Measurements from ENCODE around the gene KLHL11. TPM values are rescaled to one million over a fixed set of nuclear protein-coding genes. Genes with fewer than 3 reads are reported as not detected.

Gene KLHL11
- total RNA-seq, 1 donor from 2014 or later: 13.8 TPM

DNA sequence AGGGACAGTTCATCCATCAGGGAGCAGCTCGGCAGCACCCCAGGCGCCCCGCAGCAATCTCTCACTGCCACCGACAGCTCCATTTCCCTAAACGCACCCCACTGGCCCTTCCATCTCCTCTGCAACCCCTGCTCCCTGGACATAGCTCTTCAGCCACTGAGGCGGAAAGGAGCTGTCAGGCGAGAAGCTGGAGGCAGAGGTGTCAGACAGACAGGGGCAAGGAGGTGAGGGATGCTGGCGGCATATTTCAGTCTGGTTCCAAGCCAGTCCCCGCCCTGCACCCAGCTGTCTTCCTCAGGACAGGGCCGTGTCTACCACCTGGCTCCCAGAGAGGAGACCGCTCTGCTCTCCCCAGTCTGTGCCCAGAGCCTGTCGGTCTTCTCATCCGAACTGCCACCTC lies 43.9 kb upstream of the KLHL11 start:
- TF ChIP-seq, protein P1, sequence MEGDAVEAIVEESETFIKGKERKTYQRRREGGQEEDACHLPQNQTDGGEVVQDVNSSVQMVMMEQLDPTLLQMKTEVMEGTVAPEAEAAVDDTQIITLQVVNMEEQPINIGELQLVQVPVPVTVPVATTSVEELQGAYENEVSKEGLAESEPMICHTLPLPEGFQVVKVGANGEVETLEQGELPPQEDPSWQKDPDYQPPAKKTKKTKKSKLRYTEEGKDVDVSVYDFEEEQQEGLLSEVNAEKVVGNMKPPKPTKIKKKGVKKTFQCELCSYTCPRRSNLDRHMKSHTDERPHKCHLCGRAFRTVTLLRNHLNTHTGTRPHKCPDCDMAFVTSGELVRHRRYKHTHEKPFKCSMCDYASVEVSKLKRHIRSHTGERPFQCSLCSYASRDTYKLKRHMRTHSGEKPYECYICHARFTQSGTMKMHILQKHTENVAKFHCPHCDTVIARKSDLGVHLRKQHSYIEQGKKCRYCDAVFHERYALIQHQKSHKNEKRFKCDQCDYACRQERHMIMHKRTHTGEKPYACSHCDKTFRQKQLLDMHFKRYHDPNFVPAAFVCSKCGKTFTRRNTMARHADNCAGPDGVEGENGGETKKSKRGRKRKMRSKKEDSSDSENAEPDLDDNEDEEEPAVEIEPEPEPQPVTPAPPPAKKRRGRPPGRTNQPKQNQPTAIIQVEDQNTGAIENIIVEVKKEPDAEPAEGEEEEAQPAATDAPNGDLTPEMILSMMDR (conservative IDR thresholded peaks at IDR 0.05; ENCODE audit: low read depth, low read length): no peak
- DNase-seq (ENCODE audit: low read depth): no peak
- no peak overlapping the region for H3K4me3 ChIP-seq (ENCODE audit: low read depth, low read length)

DNA sequence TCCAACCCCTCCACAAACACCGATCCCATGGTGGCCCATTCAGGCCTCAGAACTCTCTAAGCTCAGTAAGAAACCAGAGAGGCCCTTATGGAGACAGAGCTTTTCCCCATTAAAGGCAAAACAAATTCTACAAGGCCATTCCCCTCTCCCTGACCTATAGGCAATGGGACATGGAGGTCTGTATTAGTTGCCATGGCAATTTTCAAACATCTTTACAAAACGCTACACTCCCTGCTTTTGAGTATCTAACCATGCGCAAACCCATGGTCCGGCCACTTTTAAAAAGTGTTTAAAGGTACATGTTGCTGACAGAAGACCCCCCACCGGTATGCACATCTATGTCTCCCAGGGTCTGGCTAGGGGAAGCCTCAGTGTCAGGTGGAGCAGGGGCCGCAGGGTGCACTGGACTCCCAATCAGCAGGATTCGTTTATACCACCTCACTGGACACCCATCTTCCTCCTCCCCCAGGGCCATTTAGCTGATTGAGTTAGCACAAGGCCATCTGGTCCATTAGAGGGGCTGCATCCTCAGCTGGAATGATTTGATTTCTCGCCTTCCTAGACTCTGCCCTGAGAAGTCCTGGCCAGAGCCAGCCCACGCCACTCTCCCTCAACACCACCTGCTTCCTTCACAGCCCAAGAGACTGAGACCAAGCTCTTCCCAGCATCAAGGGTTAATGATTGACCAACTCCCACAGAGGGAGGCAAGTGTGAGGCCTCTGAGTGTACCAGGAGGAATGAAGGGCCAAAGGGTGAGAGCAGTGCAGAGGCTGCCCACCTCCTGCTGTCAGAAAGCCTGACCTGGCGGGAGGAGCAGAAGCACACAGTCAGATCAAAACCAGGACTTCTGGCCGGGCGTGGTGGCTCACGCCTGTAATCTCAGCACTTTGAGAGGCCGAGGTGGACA lies 42.7 kb upstream of the KLHL11 start:
- H3K4me3 ChIP-seq (ENCODE audit: low read depth, low read length): no peak overlapping the region
- TF ChIP-seq, protein P1 (conservative IDR thresholded peaks at IDR 0.05; ENCODE audit: low read depth, low read length): no peak
- peak; percentile 96 for DNase-seq (ENCODE audit: low read depth)

DNA sequence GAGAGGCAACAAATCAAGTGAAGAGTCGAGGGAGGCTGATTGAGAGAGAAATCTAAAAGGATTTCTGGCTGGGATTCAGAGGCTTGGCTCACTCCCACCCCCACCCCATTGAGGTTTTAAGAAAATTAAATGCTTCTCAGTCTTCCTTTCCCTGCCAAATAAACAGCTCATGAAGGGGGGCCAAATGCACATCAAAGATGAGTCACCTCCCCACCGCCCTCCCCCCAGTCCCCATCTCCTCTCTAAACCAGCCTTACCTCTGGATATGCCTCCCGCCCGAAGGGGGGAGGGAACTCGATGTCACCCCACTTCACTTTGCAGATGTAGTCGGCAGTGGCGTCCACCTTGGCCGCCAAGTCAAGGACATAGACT lies 41.9 kb upstream of the KLHL11 start:
- TF ChIP-seq, protein P1 (conservative IDR thresholded peaks at IDR 0.05; ENCODE audit: low read depth, low read length): no peak
- no peak overlapping the region for H3K4me3 ChIP-seq (ENCODE audit: low read depth, low read length)
- DNase-seq (ENCODE audit: low read depth): no peak

DNA sequence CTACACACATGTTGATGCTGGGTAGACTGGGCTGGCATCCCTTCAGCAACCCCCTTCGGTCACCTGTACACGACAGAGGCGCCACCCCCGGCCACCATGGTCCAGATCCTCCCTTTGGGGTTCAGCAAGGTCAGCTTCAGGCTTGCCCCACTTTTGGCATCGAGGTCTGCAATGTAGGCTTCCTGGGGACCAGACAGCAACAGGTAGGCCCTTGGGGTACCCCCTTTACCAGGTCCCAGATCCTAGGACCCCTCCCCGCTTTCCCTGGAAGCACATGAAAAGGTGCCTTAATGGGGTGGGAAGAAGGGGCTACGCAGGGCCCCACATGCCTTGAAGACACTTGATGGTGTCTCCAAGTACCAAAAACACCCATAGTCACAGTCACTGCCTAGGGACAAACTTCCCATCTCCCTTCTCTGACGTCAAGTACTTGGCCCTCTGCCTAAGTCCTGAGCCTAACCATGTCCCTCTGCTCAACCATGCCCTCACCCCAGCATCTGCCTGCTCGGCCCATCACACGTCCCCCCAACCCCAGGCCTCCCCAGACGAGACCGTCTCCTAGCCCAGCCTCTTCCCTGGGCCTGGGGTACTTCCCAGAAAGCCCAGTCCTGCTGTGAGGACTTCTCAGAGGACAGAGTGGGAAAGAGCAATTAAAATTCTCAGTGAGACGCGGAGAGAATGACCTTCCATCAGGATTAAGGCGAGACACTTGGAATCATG lies 41.4 kb upstream of the KLHL11 start:
- DNase-seq (ENCODE audit: low read depth): no peak
- TF ChIP-seq, protein P1 (conservative IDR thresholded peaks at IDR 0.05; ENCODE audit: low read depth, low read length): no peak
- H3K4me3 ChIP-seq (ENCODE audit: low read depth, low read length): no peak overlapping the region

DNA sequence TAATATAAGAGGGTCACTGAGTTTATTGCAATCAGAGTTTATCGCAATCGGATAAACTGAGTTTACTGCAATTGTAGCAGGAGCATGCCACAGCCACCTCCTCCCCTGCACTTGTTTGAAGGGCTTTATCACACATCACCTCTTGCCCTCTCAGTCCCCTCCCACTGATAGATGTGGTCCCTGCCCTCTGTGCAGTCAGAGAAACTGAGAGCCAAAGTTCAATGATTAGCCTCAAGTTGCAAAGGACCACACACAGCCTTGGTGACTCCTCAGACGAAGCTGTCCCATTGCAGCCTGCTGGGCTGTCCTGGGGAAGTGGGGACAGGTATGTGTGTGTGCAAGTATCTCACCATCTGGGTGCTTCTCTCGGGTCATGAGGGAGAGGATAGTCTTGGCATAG lies 39.9 kb upstream of the KLHL11 start:
- no peak overlapping the region for H3K4me3 ChIP-seq (ENCODE audit: low read depth, low read length)
- no peak for DNase-seq (ENCODE audit: low read depth)
- TF ChIP-seq, protein P1 (conservative IDR thresholded peaks at IDR 0.05; ENCODE audit: low read depth, low read length): no peak

DNA sequence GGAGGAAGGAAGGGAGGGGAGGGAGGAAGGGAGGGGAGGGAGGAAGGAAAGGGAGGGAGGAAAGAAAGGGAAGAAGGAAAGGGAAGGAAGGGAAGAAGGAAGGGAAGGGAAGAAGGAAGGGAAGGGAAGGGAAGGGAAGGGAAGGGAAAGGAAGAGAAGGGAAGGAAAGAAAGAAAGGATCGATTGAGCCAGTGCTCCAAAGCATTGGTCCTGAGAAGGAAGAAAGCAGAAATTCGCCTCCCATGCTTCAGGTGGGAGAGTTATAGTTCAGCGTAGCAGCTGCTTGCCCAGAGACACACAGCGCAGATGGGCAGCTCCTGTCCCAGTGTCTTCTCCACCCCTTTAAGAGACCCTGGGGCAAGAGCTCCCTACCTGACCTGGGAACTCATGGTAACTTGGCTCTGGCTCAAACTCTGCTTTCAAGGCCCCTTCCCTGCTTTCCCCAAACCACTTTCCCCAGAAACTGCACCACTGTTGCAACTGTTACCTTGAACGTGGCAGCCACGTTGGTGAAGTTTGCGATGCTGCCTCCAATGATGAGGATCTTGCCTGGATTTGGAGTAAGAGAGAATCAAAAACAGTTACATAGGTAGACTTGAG lies 39.1 kb upstream of the KLHL11 start:
- TF ChIP-seq, protein P1 (conservative IDR thresholded peaks at IDR 0.05; ENCODE audit: low read depth, low read length): no peak
- H3K4me3 ChIP-seq (ENCODE audit: low read depth, low read length): no peak overlapping the region
- no peak for DNase-seq (ENCODE audit: low read depth)

All from epithelial cell of proximal tubule (primary cell).